Subcutaneous adipose tissue (tissue), 4 donors: Measurements from ENCODE around the gene CMTM1. TPM values are rescaled to one million over a fixed set of nuclear protein-coding genes. Genes with fewer than 3 reads are reported as not detected.

Source experiments
- total RNA-seq, 4 donors: library from RNA; depleted of rRNA; stranded (reverse); fragments of >200 nt; gene quantifications; one replicate each; pipeline ENCODE4 v1.1.0, GENCODE V29; 2016
- TF ChIP-seq, protein P1 (sequence below): fragments of 450-650 bp; IDR thresholded peaks from one replicate; pipeline ENCODE4 v1.5.1; 2016; ENCODE audit warnings: low read depth, mild to moderate bottlenecking, control low read depth, antibody characterized with exemption, moderate library complexity

Gene CMTM1
- total RNA-seq, 4 donors from 2014 or later: 0.66 to 2.2 (median 0.82) TPM; not detected in 1

GRCh38 chr16:66548868-66549267, 17.4 kb upstream of the CMTM1 start:
- TF ChIP-seq, protein P1, sequence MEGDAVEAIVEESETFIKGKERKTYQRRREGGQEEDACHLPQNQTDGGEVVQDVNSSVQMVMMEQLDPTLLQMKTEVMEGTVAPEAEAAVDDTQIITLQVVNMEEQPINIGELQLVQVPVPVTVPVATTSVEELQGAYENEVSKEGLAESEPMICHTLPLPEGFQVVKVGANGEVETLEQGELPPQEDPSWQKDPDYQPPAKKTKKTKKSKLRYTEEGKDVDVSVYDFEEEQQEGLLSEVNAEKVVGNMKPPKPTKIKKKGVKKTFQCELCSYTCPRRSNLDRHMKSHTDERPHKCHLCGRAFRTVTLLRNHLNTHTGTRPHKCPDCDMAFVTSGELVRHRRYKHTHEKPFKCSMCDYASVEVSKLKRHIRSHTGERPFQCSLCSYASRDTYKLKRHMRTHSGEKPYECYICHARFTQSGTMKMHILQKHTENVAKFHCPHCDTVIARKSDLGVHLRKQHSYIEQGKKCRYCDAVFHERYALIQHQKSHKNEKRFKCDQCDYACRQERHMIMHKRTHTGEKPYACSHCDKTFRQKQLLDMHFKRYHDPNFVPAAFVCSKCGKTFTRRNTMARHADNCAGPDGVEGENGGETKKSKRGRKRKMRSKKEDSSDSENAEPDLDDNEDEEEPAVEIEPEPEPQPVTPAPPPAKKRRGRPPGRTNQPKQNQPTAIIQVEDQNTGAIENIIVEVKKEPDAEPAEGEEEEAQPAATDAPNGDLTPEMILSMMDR: no peak

DNA sequence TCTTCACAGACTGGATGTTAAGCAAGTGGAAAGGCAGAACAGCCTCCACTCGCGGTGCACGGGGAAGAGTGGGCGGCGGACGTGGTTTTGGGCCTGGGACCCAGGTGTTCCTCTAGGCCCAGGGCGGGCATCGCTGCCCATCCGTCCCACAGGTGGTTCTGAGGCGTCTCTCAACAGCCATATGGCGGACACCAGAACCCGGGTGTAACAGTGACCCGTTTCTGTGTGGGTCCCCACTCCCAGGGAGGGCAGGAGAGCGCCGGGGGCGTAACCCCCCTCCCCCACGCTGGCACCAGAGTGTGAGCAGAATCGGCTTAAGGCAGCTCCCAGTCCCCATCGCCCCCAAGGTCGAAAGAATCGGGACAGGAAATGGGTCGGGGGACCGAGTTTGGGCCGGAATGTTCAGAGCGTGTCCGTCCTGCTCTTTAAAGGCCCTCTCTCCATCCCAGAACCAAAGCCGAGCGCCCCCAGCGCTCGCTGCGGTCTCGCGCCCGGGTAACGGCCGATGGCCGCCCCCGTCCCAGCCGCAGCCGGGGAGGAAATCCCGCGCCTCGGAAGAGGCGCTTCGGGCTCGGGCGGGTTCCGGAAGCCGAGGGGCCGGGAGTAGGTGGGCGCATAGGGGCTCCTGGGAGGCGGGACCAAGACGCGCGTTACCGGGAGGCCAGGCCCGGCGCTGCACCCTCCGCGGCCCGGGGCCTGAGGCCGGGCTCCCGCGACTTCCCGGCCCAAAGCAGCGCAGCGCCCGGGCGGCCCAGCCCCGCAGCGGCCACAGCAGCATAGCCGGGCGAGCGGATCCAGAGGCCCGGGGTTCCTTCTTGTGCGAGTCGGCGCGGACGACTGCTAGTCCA, 16.7 kb upstream of the CMTM1 start, which contains the start of gene TK2:
Gene TK2 (minus strand): TSS at position 839 of the 848 bp plus-strand sequence. CDS start 61 bp downstream, at position 778.
- TF ChIP-seq, protein P1: no peak

DNA sequence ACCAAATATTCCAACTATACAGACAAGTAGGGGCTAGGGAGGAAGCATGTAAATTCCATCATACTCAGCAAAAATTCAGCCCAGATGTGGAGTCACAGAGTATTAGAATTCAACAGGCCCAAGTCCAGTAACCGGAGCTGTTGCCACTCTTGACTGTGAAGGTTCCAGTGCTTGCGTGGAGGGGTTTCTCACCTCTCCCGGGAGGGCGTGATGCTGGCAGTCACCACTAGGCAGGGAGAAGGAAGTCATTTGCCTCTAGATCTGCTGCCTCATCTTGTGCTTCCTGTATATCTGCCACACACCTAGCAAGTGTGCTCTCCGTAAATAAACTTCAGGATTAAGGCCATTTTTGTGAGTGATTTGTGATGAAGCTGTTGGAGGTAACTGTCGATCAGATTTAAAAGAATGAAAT, 14.9 kb upstream of the CMTM1 start:
- TF ChIP-seq, protein P1: no peak

GRCh38 chr16:66551788-66552285, 14.4 kb upstream of the CMTM1 start:
- TF ChIP-seq, protein P1: no peak

DNA sequence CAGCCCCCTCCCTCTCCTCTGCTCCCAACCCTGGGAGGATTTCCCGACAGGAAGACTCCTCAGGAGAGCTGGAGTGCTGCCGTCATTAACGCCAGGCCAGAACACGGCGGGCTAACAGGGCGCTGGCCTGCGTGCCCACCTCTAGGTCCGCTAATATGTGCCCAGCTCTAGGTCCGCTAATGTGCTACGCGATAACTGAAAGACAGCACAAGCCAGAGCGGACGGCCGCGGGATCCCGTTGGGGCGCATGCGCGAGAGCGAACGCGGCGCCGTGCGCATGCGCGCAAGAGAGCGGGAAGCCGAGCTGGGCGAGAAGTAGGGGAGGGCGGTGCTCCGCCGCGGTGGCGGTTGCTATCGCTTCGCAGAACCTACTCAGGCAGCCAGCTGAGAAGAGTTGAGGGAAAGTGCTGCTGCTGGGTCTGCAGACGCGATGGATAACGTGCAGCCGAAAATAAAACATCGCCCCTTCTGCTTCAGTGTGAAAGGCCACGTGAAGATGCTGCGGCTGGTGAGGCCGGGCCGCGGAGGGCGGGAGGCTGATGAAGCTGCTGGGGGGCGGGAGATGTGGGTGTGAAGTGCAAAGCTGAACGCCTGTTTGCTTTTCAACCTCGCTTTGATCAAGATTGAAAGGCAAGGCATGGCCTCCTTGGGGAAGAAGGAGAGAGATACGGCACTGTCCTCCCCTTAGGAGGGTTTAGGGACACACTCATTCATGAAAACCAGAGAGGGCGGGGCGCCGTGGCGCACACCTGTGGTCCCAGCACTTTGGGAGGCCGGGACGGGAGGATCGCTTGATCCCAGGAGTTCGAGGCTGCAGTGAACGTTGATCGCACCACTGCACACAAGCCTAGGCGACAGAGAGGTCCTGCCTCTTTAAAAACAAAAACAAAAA, 13.7 kb upstream of the CMTM1 start, which contains the start of gene CKLF:
Gene CKLF (plus strand): TSS at position 291 of the 892 bp plus-strand sequence. CDS start 140 bp downstream, at position 431.
- TF ChIP-seq, protein P1: no peak

GRCh38 chr16:66553223-66553622, 13.0 kb upstream of the CMTM1 start:
- TF ChIP-seq, protein P1: no peak
